ENCODE data around the gene MPDZ.

Gene MPDZ

GRCh38 chr9:13063880-13064459 lies 215.5 kb downstream of the MPDZ start:
- DNase-seq (ENCODE audit: low read depth in 2 of 2): no peak
- H3K4me3 ChIP-seq (replicated peaks in 1 of 2; ENCODE audit: low read depth in 2 of 2, low read length in 2 of 2): no peak overlapping the region
- no peak for TF ChIP-seq CTCF (IDR thresholded peaks at IDR 0.05; ENCODE audit: low read depth, low read length)

DNA sequence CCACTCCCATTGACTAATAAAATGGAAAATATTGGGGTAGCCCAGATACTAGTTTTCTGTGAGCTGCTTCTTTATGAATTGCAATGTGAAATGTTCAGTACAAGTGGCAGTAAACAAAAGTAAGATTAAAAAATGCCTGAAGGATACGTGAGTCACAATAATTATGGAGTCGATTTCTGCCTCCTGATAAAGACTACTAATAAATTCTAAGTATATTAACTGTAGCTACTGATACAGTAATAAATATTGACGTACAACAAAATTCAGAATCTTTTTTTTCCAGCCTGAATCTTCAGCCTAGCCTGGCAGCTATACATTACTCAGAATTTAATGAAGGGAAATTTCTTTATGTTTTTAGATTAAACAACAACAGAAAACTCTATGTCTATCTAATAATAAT lies 218.1 kb downstream of the MPDZ start:
- no peak overlapping the region for H3K4me3 ChIP-seq (replicated peaks in 1 of 2; ENCODE audit: low read depth in 2 of 2, low read length in 2 of 2)
- no peak for TF ChIP-seq CTCF (IDR thresholded peaks at IDR 0.05; ENCODE audit: low read depth, low read length)
- no peak for DNase-seq (ENCODE audit: low read depth in 2 of 2)
